Mesendoderm (in vitro differentiated cells): Measurements from ENCODE around the gene P3R3URF.
A peak's percentile ranks its signal among the peaks of the same experiment; 100 is the strongest.

Experiments used
- DNase-seq: peaks from one replicate; pipeline ENCODE4 v3.0.0; 2013
- H2AK5ac ChIP-seq: 2 replicates; pipeline ENCODE4 v1.6.1; 2013; ENCODE audit warnings: low read length, inconsistent platforms
- H2BK120ac ChIP-seq: 2 replicates; pipeline ENCODE4 v1.6.1; 2013; ENCODE audit warnings: low read depth, mild to moderate bottlenecking, low read length, moderate library complexity, mixed read lengths
- H2BK15ac ChIP-seq: replicated peaks from 2 replicates; pipeline ENCODE4 v1.6.1; 2013; ENCODE audit warnings: low read depth, mild to moderate bottlenecking, moderate library complexity
- H2BK5ac ChIP-seq: 2 replicates; pipeline ENCODE4 v1.6.1; 2013; ENCODE audit warnings: low read length, inconsistent platforms
- H3K18ac ChIP-seq: 2 replicates; pipeline ENCODE4 v1.6.1; 2013; ENCODE audit warnings: mild to moderate bottlenecking, low read length, mixed read lengths
- H3K23ac ChIP-seq: one replicate; pipeline ENCODE4 v1.6.1; 2013; ENCODE audit warnings: low read length
- H3K27ac ChIP-seq: 2 replicates; pipeline ENCODE4 v1.5.1; 2013; ENCODE audit warnings: low read depth, mild to moderate bottlenecking, inconsistent platforms, low read length, moderate library complexity
- H3K27me3 ChIP-seq: 2 replicates; pipeline ENCODE4 v1.6.1; 2013; ENCODE audit warnings: low read length, control low read depth, mild to moderate bottlenecking, inconsistent platforms; ENCODE audit not compliant: insufficient read depth, poor library complexity
- H3K36me3 ChIP-seq: 2 replicates; pipeline ENCODE4 v1.6.1; 2013; ENCODE audit warnings: low read length, inconsistent platforms; ENCODE audit not compliant: control insufficient read depth, insufficient read depth
- H3K4ac ChIP-seq: one replicate; pipeline ENCODE4 v1.6.1; 2013; ENCODE audit warnings: low read depth, mild to moderate bottlenecking, low read length, moderate library complexity
- H3K4me1 ChIP-seq: 2 replicates; pipeline ENCODE4 v1.6.1; 2013; ENCODE audit warnings: low read depth, low read length, inconsistent platforms; ENCODE audit not compliant: control insufficient read depth
- H3K4me2 ChIP-seq: 2 replicates; pipeline ENCODE4 v1.6.1; 2013; ENCODE audit warnings: low read length
- H3K4me3 ChIP-seq: 2 replicates; pipeline ENCODE4 v1.5.1; 2013; ENCODE audit warnings: mild to moderate bottlenecking, low read length
- H3K56ac ChIP-seq: one replicate; pipeline ENCODE4 v1.6.1; 2013; ENCODE audit warnings: low read length
- H3K79me1 ChIP-seq: 2 replicates; pipeline ENCODE4 v1.6.1; 2013; ENCODE audit warnings: low read length, inconsistent platforms
- H3K79me2 ChIP-seq: 2 replicates; pipeline ENCODE4 v1.6.1; 2013; ENCODE audit warnings: mild to moderate bottlenecking, low read length; ENCODE audit not compliant: control insufficient read depth, insufficient read depth
- H3K9ac ChIP-seq: 2 replicates; pipeline ENCODE4 v1.6.1; 2013; ENCODE audit warnings: low read length, inconsistent platforms
- H4K5ac ChIP-seq: one replicate; pipeline ENCODE4 v1.6.1; 2013; ENCODE audit warnings: low read length
- H4K8ac ChIP-seq: one replicate; pipeline ENCODE4 v1.6.1; 2013; ENCODE audit warnings: low read depth, mild to moderate bottlenecking, control low read depth, low read length, moderate library complexity
- WGBS: extraction: QIAGEN DNeasy Blood & Tissue Kit; methylation state at CpG from one replicate; pipeline ENCODE4 v1.1.7; 2013; ENCODE audit warnings: low lambda C conversion rate, missing lambda C conversion rate; ENCODE audit not compliant: insufficient coverage; ENCODE audit errors: extremely low coverage; 5-methylcytosine and 5-hydroxymethylcytosine counted together

P3R3URF gene

DNA sequence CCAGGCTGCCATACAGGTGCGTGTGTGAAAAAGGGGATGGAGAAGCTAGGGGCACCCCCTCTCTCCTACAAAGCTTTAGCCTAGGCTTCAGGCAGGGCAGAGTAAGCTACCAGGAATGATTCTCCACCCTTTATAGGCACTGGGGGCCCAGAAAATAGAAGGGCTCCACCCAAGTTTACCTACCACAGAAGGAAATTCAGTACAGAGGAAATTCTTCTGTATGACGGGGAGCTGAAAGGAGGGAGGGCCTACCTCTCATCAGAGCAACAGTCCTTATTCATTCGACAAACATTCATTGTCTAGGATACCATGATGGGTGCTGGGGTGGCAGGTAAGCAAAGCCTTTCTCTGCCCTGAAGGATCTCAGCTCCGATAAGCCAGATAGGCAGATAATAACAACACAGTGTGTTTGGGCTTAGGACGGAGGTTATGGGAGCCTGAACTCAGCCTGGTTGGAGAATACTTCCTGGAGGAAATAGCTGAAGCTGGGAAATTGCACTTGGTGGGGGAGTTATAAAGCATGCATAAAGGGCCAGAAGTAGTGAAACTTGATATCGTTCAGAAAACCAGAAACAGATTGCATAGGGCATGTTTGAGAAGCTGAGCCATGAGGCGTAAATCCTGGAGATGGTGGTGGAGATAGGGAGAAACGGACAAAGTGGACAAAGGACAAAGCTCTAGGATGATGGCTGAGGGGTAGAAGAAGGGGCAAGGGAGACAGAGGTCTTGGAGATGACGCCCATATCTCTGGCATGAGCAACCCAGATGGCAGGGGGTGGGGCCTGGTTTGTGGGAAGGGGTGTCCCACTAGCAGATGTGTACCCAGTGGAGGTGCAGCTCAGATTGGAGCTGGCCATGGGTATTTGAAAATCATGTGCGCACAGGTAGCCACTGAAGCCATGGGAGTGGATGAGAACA lies 5.3 kb upstream of the P3R3URF start:
- Histone ChIP-seq H3K4me3 (no peak overlapping the region), H2BK120ac (no peak overlapping the region), H3K18ac (no peak overlapping the region), H3K23ac (peak overlapping the region; percentile 38), H2BK5ac (no peak overlapping the region), H3K4me2 (no peak overlapping the region), H3K27ac (no peak overlapping the region), H2BK15ac (no peak overlapping the region), H3K4me1 (no peaks in the 10 kb centered on the region), H3K79me1 (no peaks in the 10 kb centered on the region), H3K56ac (no peak overlapping the region), H3K27me3 (no peaks in the 10 kb centered on the region), H3K79me2 (no peaks in the 10 kb centered on the region), H3K4ac (no peak overlapping the region), H2AK5ac (no peak overlapping the region), H3K9ac (no peak overlapping the region), H4K5ac (no peak overlapping the region), H3K36me3 (no peaks in the 10 kb centered on the region), H4K8ac (no peak overlapping the region)
- DNase-seq, result no peak
- WGBS, result no CpG with 5 or more reads among the region's 10 CpGs

DNA sequence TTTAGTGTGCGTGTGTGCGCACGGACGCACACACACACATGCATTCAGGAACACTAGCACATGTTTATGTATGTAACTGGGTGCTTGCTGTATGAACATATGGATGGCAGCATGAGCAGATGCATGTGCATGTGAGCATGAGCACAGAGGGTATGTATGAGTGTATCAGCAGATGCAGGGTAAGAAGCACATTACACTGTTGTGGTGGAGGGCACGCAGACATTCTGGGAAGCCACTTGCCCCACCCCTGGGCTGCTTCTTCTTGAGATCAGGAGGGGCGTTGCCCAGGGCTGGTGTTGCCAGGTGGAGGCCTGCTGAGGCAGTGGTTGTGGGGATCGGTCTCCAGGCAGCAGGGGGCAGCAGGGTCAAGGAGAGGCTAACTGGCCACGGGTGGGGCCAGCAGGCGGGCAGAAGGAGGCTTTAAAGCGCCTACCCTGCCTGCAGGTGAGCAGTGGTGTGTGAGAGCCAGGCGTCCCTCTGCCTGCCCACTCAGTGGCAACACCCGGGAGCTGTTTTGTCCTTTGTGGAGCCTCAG lies 3.9 kb upstream of the P3R3URF start:
- WGBS, result no CpG with 5 or more reads among the region's 12 CpGs
- Histone ChIP-seq H2AK5ac (no peak overlapping the region), H3K4me3 (no peak overlapping the region), H3K36me3 (no peaks in the 10 kb centered on the region), H3K4ac (no peak overlapping the region), H3K27ac (no peak overlapping the region), H3K27me3 (no peaks in the 10 kb centered on the region), H2BK5ac (no peak overlapping the region), H3K79me1 (no peaks in the 10 kb centered on the region), H4K8ac (no peak overlapping the region), H3K23ac (no peak overlapping the region), H2BK120ac (no peak overlapping the region), H4K5ac (no peak overlapping the region), H3K4me2 (no peak overlapping the region), H3K79me2 (no peaks in the 10 kb centered on the region), H3K9ac (no peak overlapping the region), H3K56ac (no peak overlapping the region), H3K4me1 (peaks cover 3% of the 10 kb centered on the region), H3K18ac (no peak overlapping the region), H2BK15ac (no peak overlapping the region)
- DNase-seq, result peak; percentile 70

DNA sequence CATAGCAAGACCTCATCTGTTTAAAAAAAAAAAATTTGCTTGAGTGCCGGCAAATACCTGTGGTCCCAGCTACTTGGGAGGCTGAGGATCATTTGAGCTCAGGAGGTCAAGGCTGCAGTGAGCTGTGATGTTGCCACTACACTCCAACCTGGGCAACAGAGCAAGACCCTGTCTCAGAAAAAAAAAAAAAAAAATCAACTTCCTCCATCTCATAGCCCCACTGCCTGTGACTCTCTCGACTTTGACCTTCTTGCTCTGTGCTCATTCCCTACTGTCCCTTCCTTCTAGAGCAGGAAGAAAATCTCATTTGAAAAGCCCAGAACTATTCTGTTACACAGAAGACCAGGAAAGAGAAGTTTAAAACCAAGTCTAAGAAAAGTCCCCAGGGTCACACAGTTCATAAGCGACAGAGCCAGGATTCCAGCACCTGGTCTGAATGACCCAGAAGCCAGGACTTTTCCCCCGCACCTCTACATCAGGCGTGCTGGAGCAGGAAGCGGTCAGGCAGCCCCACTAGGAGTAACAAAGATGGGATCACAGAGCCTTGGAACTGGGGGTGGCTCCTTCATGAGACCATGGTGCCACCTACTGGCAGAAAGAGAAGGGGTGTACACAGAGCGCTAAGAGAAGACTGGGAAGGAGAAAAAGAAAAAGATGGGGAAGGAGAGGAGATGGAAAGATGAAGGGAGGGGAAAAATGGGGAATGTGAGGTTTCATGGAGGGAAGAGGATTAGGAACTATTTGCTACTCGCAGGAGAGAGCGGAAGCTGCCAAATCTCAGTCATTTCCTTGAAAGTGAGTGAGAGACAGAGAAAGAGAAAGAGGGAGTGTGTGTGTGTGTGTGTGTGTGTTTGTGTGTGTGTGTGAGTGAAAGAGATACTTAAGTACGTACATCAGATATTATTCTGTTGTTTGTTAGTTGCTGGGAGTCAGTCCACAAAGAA lies 3.1 kb upstream of the P3R3URF start:
- Histone ChIP-seq H2BK15ac (no peak overlapping the region), H3K56ac (no peak overlapping the region), H3K4me3 (no peak overlapping the region), H3K18ac (no peak overlapping the region), H3K36me3 (no peaks in the 10 kb centered on the region), H3K23ac (no peak overlapping the region), H3K27me3 (no peaks in the 10 kb centered on the region), H3K79me1 (no peaks in the 10 kb centered on the region), H3K4ac (no peak overlapping the region), H3K4me1 (peaks cover 7% of the 10 kb centered on the region), H3K79me2 (no peaks in the 10 kb centered on the region), H4K5ac (no peak overlapping the region), H3K9ac (no peak overlapping the region), H3K27ac (no peak overlapping the region), H3K4me2 (no peak overlapping the region), H2BK120ac (no peak overlapping the region), H2AK5ac (no peak overlapping the region), H4K8ac (no peak overlapping the region), H2BK5ac (no peak overlapping the region)
- WGBS, result 100% methylated on average over 1 of the region's 10 CpGs
- DNase-seq, result peak; percentile 92

DNA sequence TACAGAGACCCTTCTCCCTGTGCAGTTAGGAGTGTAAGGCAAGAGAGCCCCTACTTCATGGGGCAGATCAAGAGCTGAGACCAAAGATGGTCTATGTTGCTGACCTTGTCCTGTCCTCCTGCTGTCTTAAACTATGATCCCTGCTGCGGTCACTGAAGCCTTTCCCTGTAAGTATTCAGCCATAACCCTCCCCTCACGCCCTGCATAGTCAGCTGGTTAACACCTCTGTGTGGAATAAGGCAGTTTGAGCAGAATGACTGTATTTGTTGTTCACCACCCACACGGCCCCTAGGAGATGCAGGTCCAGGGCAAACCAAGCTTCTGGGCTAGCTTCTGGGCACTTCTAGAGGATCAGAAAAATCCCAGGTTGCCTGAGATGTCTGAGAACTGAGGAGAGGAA lies 1.0 kb downstream of the P3R3URF start:
- Histone ChIP-seq H2BK15ac (no peak overlapping the region), H3K4me1 (peaks cover 13% of the 10 kb centered on the region), H4K8ac (no peak overlapping the region), H3K4me3 (no peak overlapping the region), H3K79me2 (no peaks in the 10 kb centered on the region), H3K79me1 (no peaks in the 10 kb centered on the region), H4K5ac (no peak overlapping the region), H3K23ac (no peak overlapping the region), H3K56ac (no peak overlapping the region), H2BK5ac (no peak overlapping the region), H2BK120ac (no peak overlapping the region), H3K36me3 (no peaks in the 10 kb centered on the region), H3K9ac (no peak overlapping the region), H2AK5ac (no peak overlapping the region), H3K27me3 (no peaks in the 10 kb centered on the region), H3K18ac (peak overlapping the region; percentile 9), H3K4ac (no peak overlapping the region), H3K27ac (no peak overlapping the region), H3K4me2 (no peak overlapping the region)
- no CpG with 5 or more reads among the region's 3 CpGs for WGBS
- DNase-seq, result peak; percentile 49

DNA sequence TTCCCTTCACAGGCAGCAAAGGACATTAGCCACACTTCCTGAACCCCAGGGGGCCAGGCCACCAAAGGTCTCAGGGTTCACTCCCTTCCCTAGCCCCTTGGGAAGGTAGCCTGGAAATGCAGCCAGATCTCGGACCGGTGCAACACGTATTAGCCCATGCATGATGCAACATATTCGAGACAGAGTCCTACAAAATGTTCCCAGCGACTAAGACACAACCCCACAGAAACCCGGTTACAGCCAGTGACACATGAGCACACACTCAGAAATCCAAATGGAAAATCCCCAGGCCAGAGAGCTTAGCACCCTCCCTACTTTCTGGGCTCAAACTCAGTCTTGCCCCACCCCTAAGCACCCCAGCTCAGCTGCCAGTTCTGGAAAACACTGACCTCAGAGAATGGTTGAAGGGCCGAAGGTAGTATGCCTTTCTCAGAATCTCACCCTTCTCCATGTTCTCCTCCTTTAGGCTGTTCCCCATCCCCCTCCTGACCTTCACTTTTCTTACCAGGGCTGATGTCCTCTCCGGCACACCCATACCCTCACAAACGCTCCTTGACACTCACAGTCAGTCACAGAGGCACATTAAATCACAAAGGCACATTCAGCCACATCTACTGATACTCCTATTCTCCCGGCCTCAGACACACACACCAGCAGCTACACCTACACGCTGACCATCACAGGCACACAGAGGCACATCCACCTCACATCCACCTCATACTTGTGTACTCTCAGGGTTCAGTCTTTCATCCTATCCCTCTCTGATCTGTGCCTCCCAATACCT lies 1.6 kb downstream of the P3R3URF start, which contains the start of gene TSPAN1:
Gene TSPAN1 (plus strand): TSS at position 640 of the 784 bp plus-strand sequence. CDS start 6,021 bp downstream, outside the sequence.
- H3K9ac ChIP-seq, result no peak within 1 kb of the TSS
- WGBS, result no CpG with 5 or more reads among the region's 11 CpGs
- H3K79me1 ChIP-seq, result no peaks in the 10 kb centered on the region
- no peak within 1 kb of the TSS for H2BK5ac ChIP-seq
- no peak within 1 kb of the TSS for H3K4me3 ChIP-seq
- DNase-seq, result peak; percentile 43
- no peak within 1 kb of the TSS for H2BK120ac ChIP-seq
- peaks cover 13% of the 10 kb centered on the region for H3K4me1 ChIP-seq
- H3K18ac ChIP-seq, result peak within 1 kb of the TSS; percentile 9
- no peaks in the 10 kb centered on the region for H3K36me3 ChIP-seq
- no peaks in the 10 kb centered on the region for H3K79me2 ChIP-seq
- H2AK5ac ChIP-seq, result no peak within 1 kb of the TSS
- no peak within 1 kb of the TSS for H4K5ac ChIP-seq
- no peak within 1 kb of the TSS for H3K4me2 ChIP-seq
- H3K23ac ChIP-seq, result no peak within 1 kb of the TSS
- no peak within 1 kb of the TSS for H4K8ac ChIP-seq
- no peak within 1 kb of the TSS for H3K4ac ChIP-seq
- peak within 1 kb of the TSS; percentile 52 for H3K56ac ChIP-seq
- no peak within 1 kb of the TSS for H3K27ac ChIP-seq
- H3K27me3 ChIP-seq, result no peaks in the 10 kb centered on the region
- no peak within 1 kb of the TSS for H2BK15ac ChIP-seq
